Measurements from ENCODE around the gene RADIL. TPM values are rescaled to one million over a fixed set of nuclear protein-coding genes. Genes with fewer than 3 reads are reported as not detected.

Gene RADIL
- total and polyA plus RNA-seq, 2 donors (not counting 1 experiment from before 2014, with no cell fraction given), result not detected

- Histone ChIP-seq H3K4me2 (replicated peaks; ENCODE audit: low read depth, low read length, poor library complexity, severe bottlenecking) (no peak overlapping the region), H3K9me3 (ENCODE audit: control extremely low read depth in 1 of 3, control insufficient read depth in 2 of 3, insufficient read depth in 1 of 3, low read length in 2 of 3) (no peaks in the 10 kb centered on the region), H3K9ac (ENCODE audit: low read length) (no peak overlapping the region), H3K79me2 (ENCODE audit: control insufficient read depth, insufficient read depth, low read length) (peaks cover 42% of the 10 kb centered on the region), H3K36me3 (replicated peaks in 1 of 2; ENCODE audit: control extremely low read depth in 1 of 2, control insufficient read depth in 1 of 2, extremely low read depth in 1 of 2, insufficient read depth in 2 of 2, low read length in 1 of 2) (peaks cover 0 to 76% of the 10 kb centered on the region in 2 experiments), H3K27ac (ENCODE audit: low read length in 2 of 2) (no peak overlapping the region), H4K20me1 (ENCODE audit: control insufficient read depth, insufficient read depth, low read length, poor library complexity, severe bottlenecking) (peaks cover 23% of the 10 kb centered on the region), H3K27me3 (replicated peaks in 1 of 4; ENCODE audit: control extremely low read depth in 1 of 4, control insufficient read depth in 3 of 4, insufficient read depth in 4 of 4, low read length in 3 of 4) (no peaks in the 10 kb centered on the region), H2AFZ (ENCODE audit: insufficient read depth, low read depth, low read length, poor library complexity, severe bottlenecking) (no peak overlapping the region), H3K4me3 (ENCODE audit: control extremely low read depth in 1 of 5, extremely low read depth in 1 of 5, insufficient read depth in 1 of 5, low read depth in 2 of 5, low read length in 4 of 5) (no peak overlapping the region), H3K4me1 (ENCODE audit: control insufficient read depth in 2 of 2, insufficient read depth in 2 of 2, low read length in 2 of 2) (peaks cover 0 to 11% of the 10 kb centered on the region in 2 donors)
- Mint-ChIP-seq H3K4me1 (peaks cover 9% of the 10 kb centered on the region), H3K27ac (no peak overlapping the region), H3K27me3 (no peaks in the 10 kb centered on the region), H3K4me3 (no peak overlapping the region), H3K9me3 (ENCODE audit: insufficient read depth) (no peaks in the 10 kb centered on the region)
- DNase-seq (no peak), ATAC-seq (ENCODE audit: low read depth) (no peak)
- intact Hi-C loops (cut with micrococcal nuclease), result no loop called here
- ChIA-PET POLR2A (no interaction called here), CTCF (interaction anchor here (1.9 kb wide), 1 partner anchor 147 kb away, joined by 5 read pairs; no protein-coding TSS in a partner anchor)
- 98% methylated on average over 19 of the region's 19 CpGs for WGBS (ENCODE audit: insufficient coverage)
- no peak for TF ChIP-seq EZH2 (IDR thresholded peaks at IDR 0.05; ENCODE audit: borderline replicate concordance, insufficient read depth, low read depth, low read length, poor library complexity, severe bottlenecking)
- TF ChIP-seq CTCF (IDR thresholded peaks at IDR 0.05), result no peak
These were observed 125.4 kb downstream of the RADIL start for GRCh38 chr7:4758111-4758510.

GRCh38 chr7:4755045-4755444, 128.5 kb downstream of the RADIL start:
- Histone ChIP-seq H3K36me3 (replicated peaks in 1 of 2; ENCODE audit: control extremely low read depth in 1 of 2, control insufficient read depth in 1 of 2, extremely low read depth in 1 of 2, insufficient read depth in 2 of 2, low read length in 1 of 2) (peaks cover 0 to 68% of the 10 kb centered on the region in 2 experiments), H3K27me3 (replicated peaks in 1 of 4; ENCODE audit: control extremely low read depth in 1 of 4, control insufficient read depth in 3 of 4, insufficient read depth in 4 of 4, low read length in 3 of 4) (no peaks in the 10 kb centered on the region), H4K20me1 (ENCODE audit: control insufficient read depth, insufficient read depth, low read length, poor library complexity, severe bottlenecking) (peaks cover 43% of the 10 kb centered on the region), H3K4me2 (replicated peaks; ENCODE audit: low read depth, low read length, poor library complexity, severe bottlenecking) (no peak overlapping the region), H3K79me2 (ENCODE audit: control insufficient read depth, insufficient read depth, low read length) (peaks cover 70% of the 10 kb centered on the region), H3K9me3 (ENCODE audit: control extremely low read depth in 1 of 3, control insufficient read depth in 2 of 3, insufficient read depth in 1 of 3, low read length in 2 of 3) (no peaks in the 10 kb centered on the region), H3K9ac (ENCODE audit: low read length) (no peak overlapping the region), H3K27ac (ENCODE audit: low read length in 2 of 2) (no peak overlapping the region), H2AFZ (ENCODE audit: insufficient read depth, low read depth, low read length, poor library complexity, severe bottlenecking) (no peak overlapping the region), H3K4me3 (ENCODE audit: control extremely low read depth in 1 of 5, extremely low read depth in 1 of 5, insufficient read depth in 1 of 5, low read depth in 2 of 5, low read length in 4 of 5) (no peak overlapping the region), H3K4me1 (ENCODE audit: control insufficient read depth in 2 of 2, insufficient read depth in 2 of 2, low read length in 2 of 2) (peaks cover 0 to 11% of the 10 kb centered on the region in 2 donors)
- intact Hi-C loops (cut with micrococcal nuclease), result no loop called here
- ChIA-PET CTCF (interaction anchor here (0.8 to 4.1 kb wide), 11 partner anchors 9 to 235 kb away, joined by 3 to 21 read pairs (median 3); no protein-coding TSS in a partner anchor), POLR2A (no interaction called here)
- 99% methylated on average over 24 of the region's 24 CpGs for WGBS (ENCODE audit: insufficient coverage)
- H3K9me3 Mint-ChIP-seq (ENCODE audit: insufficient read depth), result no peaks in the 10 kb centered on the region
- no peak for TF ChIP-seq CTCF (IDR thresholded peaks at IDR 0.05)
- H3K4me1 Mint-ChIP-seq, result peaks cover 12% of the 10 kb centered on the region
- H3K4me3 Mint-ChIP-seq, result no peak overlapping the region
- DNase-seq, result no peak
- ATAC-seq (ENCODE audit: low read depth), result no peak
- H3K27me3 Mint-ChIP-seq, result no peaks in the 10 kb centered on the region
- no peak overlapping the region for H3K27ac Mint-ChIP-seq
